Measurements from ENCODE around the gene DUSP6. TPM values are rescaled to one million over a fixed set of nuclear protein-coding genes. Genes with fewer than 3 reads are reported as not detected.

Gene DUSP6
- total RNA-seq, 1 experiment from 2014 or later = 20.3 TPM

DNA sequence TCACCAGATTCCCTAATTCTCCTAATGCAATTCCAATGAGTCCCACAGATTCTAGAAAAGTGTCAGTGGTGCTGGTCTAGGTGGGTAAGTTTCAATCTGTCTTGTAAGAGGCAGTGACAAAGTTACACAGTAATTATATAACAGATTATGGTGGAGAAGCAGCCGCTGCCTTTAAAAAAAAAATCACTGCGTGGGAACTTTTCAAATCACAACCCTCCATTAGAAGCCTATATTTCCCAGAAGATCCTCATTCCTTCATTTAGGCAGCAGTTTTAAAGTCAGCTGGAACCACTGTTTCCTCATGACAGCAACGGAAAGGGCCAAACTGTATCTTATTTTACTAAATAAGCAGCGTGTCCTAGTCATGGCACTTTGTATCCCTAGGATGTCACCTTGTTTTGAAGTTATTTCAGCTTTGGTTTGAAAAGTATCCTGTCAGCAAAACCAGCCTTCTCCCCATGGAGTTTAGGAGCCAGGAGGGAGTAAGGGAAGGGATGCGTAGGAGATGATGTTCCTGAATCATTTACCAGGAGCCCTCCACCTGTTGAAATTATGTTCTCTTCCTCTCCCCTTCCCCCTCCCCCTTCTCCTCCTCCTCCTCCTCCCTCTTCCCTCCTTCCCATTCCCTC lies 27.7 kb upstream of the DUSP6 start:
- TF ChIP-seq CTCF (IDR thresholded peaks at IDR 0.05) (no peak), TCF7L2 (IDR thresholded peaks at IDR 0.05; ENCODE audit: low read depth, low read length) (no peak), POLR2AphosphoS5 (IDR thresholded peaks at IDR 0.05; ENCODE audit: low read depth, low read length) (no peak), SIN3A (IDR thresholded peaks at IDR 0.05; ENCODE audit: borderline replicate concordance, insufficient read depth, low read depth, low read length) (no peak)
- Histone ChIP-seq H3K36me3 (ENCODE audit: control insufficient read depth, insufficient read depth, low read length) (no peaks in the 10 kb centered on the region), H3K4me3 (ENCODE audit: low read depth in 2 of 2, low read length in 2 of 2) (no peak overlapping the region), H3K27me3 (ENCODE audit: control insufficient read depth, insufficient read depth, low read length) (no peaks in the 10 kb centered on the region), H3K9me3 (ENCODE audit: control insufficient read depth, insufficient read depth, low read depth, low read length) (no peaks in the 10 kb centered on the region), H3K4me1 (ENCODE audit: control insufficient read depth, insufficient read depth, low read length) (no peaks in the 10 kb centered on the region), H3K27ac (ENCODE audit: low read length) (no peak overlapping the region)
- POLR2A ChIA-PET = no interaction called here
- in situ Hi-C loops (cut with HindIII; ENCODE audit: low pct_unique_long_range_greater_than_20kb, low sequenced_read_pairs) (no loop called here), intact Hi-C loops (cut with micrococcal nuclease; ENCODE audit: unreplicated experiment) (no loop called here)
- CTCF ChIA-PET = no interaction called here
- no peak for ATAC-seq
- BruUV-seq (replicated peaks) = no TSS peak
- no peak for DNase-seq (ENCODE audit: low read depth, low spot score)

DNA sequence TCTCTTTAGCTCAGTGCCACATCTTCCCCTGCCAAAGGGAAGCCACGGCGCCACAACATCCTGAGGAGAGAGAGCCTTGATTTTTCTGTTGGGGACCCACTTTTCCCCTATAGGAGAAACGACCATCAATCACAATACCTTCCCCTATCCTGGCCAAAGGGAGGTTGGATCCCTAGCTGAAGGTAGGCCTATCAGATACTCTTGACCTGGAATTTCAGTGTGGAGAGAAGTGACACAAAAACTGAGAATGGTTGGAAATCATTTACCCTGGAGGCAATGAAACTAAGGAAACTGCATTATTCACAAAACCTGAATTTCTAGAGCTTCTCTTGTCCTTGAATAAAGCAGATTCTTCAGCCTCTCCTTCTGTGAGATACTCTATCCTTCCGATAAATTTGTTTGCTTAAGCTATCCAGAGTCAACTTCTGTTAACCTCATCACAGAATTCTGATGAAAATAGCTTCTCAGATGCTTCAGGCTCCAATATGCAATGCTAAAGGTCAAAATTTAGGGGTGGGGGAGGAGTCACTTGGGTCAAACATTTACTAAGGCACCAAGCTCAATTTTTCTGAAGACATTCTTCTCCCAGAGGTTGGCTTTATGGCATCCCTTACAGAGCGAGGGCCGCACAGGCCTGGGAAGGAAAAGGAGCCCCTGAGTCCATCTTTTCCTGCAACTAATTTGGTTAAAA lies 27.0 kb upstream of the DUSP6 start:
- Histone ChIP-seq H3K4me3 (ENCODE audit: low read depth in 2 of 2, low read length in 2 of 2) (no peak overlapping the region), H3K36me3 (ENCODE audit: control insufficient read depth, insufficient read depth, low read length) (no peaks in the 10 kb centered on the region), H3K27ac (ENCODE audit: low read length) (no peak overlapping the region), H3K27me3 (ENCODE audit: control insufficient read depth, insufficient read depth, low read length) (no peaks in the 10 kb centered on the region), H3K4me1 (ENCODE audit: control insufficient read depth, insufficient read depth, low read length) (no peaks in the 10 kb centered on the region), H3K9me3 (ENCODE audit: control insufficient read depth, insufficient read depth, low read depth, low read length) (no peaks in the 10 kb centered on the region)
- in situ Hi-C loops (cut with HindIII; ENCODE audit: low pct_unique_long_range_greater_than_20kb, low sequenced_read_pairs) (no loop called here), intact Hi-C loops (cut with micrococcal nuclease; ENCODE audit: unreplicated experiment) (no loop called here)
- no TSS peak for BruUV-seq (replicated peaks)
- DNase-seq (ENCODE audit: low read depth, low spot score) = no peak
- ChIA-PET CTCF (no interaction called here), POLR2A (no interaction called here)
- TF ChIP-seq TCF7L2 (IDR thresholded peaks at IDR 0.05; ENCODE audit: low read depth, low read length) = no peak
- no peak for TF ChIP-seq SIN3A (IDR thresholded peaks at IDR 0.05; ENCODE audit: borderline replicate concordance, insufficient read depth, low read depth, low read length)
- TF ChIP-seq POLR2AphosphoS5 (IDR thresholded peaks at IDR 0.05; ENCODE audit: low read depth, low read length) = no peak
- TF ChIP-seq CTCF (IDR thresholded peaks at IDR 0.05) = no peak
- TF ChIP-seq REST (IDR thresholded peaks at IDR 0.05; ENCODE audit: insufficient read depth in 1 of 2, low read depth in 2 of 2, low read length in 1 of 2) = no peak
- ATAC-seq = no peak

Measured in Panc1 (cell line).